PFSK-1 (cell line): Measurements from ENCODE around the gene NECTIN4.

Source experiments
- REST ChIP-seq, 2 experiments: IDR thresholded peaks; 2 replicates each; pipeline versions ENCODE4 v1.6.1 to v1.8.0; 2011 to 2012; ENCODE audit warnings: low read depth in 2 of 2, low read length in 2 of 2, control low read depth in 1 of 2, inconsistent platforms in 1 of 2, mild to moderate bottlenecking in 1 of 2, moderate library complexity in 1 of 2; ENCODE audit not compliant: insufficient read depth in 1 of 2
- SIN3A ChIP-seq: IDR thresholded peaks from 2 replicates; pipeline ENCODE4 v1.6.1; 2012; ENCODE audit warnings: mild to moderate bottlenecking, low read length, moderate library complexity, borderline replicate concordance; ENCODE audit not compliant: insufficient read depth
- TAF1 ChIP-seq: IDR thresholded peaks from 2 replicates; pipeline ENCODE4 v1.6.1; 2012; ENCODE audit warnings: low read length, control low read depth, borderline replicate concordance; ENCODE audit not compliant: insufficient read depth

GRCh38 chr1:161091796-161092507, 2.6 kb upstream of the NECTIN4 start:
- TF ChIP-seq REST (IDR thresholded peaks at IDR 0.05; ENCODE audit: insufficient read depth in 1 of 2, low read depth in 2 of 2, low read length in 2 of 2) (no peak), TAF1 (no peak), SIN3A (no peak)
